Body of pancreas (tissue), 4 donors: ENCODE results near the gene SLC16A1.

Experiments used
- POLR2A ChIP-seq, 3 donors: fragments of 450-650 bp; IDR thresholded peaks; one replicate each; pipeline ENCODE4 v1.6.1; 2016; ENCODE audit warnings: antibody characterized with exemption in 3 of 3, mild to moderate bottlenecking in 2 of 3
- TF ChIP-seq, protein P1 (sequence below), 7 experiments: fragments of 450-650 bp in 4 of 7; fragments of 200-600 bp in 3 of 7; sonication (generic) in 3 of 7; IDR thresholded peaks; one replicate each; pipeline ENCODE4 v1.5.1; 2016 to 2019; ENCODE audit warnings: antibody characterized with exemption in 7 of 7

DNA sequence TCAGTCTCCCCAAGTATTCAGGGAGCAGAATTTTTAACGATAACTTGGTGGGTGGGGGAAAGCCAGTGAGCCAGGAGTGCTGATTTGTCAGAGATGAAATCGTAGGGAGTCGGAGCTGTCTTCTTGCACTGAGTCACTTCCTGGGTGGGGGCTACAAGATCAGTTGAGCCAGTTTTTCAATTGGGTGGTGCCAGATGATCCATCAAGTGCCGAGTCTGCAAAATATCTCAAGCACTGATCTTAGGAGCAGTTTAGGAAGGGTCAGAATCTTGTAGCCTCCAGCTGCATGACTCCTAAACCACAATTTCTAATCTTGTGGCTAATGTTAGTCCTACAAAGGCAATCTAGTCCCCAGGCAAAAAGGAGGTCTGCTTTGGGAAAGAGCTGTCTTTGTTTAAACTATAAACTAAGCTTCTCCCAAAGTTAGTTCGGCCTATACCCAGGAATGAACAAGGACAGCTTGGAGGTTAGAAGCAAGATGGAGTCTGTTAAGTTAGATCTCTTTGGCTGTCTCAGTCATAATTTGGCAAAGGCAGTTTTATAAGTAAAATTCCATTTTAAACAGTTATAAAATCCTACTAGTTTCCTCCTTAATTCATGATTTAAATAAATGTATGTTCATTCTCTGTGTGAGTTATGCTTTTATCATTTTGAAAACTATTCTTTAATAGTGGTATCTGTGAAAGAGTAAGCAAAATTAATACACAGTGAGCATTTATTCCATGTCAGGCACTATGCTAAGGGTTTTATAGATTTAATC, 51.7 kb downstream of the SLC16A1 start:
- TF ChIP-seq, protein P1, sequence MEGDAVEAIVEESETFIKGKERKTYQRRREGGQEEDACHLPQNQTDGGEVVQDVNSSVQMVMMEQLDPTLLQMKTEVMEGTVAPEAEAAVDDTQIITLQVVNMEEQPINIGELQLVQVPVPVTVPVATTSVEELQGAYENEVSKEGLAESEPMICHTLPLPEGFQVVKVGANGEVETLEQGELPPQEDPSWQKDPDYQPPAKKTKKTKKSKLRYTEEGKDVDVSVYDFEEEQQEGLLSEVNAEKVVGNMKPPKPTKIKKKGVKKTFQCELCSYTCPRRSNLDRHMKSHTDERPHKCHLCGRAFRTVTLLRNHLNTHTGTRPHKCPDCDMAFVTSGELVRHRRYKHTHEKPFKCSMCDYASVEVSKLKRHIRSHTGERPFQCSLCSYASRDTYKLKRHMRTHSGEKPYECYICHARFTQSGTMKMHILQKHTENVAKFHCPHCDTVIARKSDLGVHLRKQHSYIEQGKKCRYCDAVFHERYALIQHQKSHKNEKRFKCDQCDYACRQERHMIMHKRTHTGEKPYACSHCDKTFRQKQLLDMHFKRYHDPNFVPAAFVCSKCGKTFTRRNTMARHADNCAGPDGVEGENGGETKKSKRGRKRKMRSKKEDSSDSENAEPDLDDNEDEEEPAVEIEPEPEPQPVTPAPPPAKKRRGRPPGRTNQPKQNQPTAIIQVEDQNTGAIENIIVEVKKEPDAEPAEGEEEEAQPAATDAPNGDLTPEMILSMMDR (IDR thresholded peaks at IDR 0.05): no peak
- TF ChIP-seq POLR2A (IDR thresholded peaks at IDR 0.05): no peak
